AML-193 (cell line): ENCODE measurements around the gene SAT1.

Experiments
- DNase-seq, 2 experiments: peaks; one replicate each; lab custom pipeline; 2025; lab: John Stamatoyannopoulos, UW

Gene SAT1

GRCh38 chrX:23776363-23776762 lies 6.6 kb upstream of the SAT1 start:
- DNase-seq: no peak

- DNase-seq: no peak
Observed at GRCh38 chrX:23779025-23779424, 3.9 kb upstream of the SAT1 start.

DNA sequence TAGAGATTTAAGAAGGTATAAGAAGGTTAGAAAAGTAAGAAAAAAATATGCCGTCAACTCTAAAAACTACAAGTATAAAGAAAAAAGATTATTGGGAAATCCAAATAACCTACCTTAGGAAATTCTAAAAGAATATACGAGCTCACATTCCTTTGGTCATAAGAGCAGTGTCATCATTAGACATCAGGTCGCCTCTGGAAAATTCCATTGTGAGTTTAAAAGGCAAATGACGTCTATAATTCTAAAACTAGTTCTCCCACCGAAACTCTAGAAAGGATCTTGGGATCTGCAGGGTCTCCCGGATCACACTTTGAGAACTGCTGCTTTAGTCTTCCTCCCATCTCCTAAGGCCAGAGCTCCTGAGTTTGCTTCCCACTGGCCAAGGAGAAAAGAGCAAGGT lies 518 bp upstream of the SAT1 start:
- no peak for DNase-seq

- DNase-seq: no peak
Observed at GRCh38 chrX:23783589-23784469, 856 bp downstream of the SAT1 start.

GRCh38 chrX:23784470-23785331 lies 1.7 kb downstream of the SAT1 start:
- peak; percentile 71 to 74 for DNase-seq

- no peak for DNase-seq
Observed at GRCh38 chrX:23785580-23785979, 2.6 kb downstream of the SAT1 start.

- DNase-seq: no peak
Observed at GRCh38 chrX:23786268-23786815, 3.4 kb downstream of the SAT1 start.

GRCh38 chrX:23787745-23788118 lies 4.8 kb downstream of the SAT1 start:
- no peak for DNase-seq

DNA sequence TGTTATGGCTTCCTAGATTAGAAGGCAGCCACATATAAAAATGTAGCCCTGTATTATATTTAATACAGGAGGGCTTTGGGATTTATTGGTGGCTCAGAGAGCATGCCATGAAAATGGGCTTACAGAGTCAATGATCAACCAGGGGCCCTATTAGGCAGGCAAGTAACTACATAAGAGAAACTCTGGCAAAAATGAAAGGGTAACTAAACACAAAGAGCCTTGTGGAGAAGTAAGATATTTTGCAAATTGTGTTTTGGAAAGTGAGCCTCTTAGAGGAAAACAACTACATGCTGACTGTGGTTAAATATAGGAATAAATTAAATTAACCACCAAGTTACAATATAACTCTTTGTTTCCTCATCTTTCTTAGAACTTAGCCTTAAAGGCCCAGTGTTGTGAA lies 5.5 kb downstream of the SAT1 start:
- no peak for DNase-seq

DNA sequence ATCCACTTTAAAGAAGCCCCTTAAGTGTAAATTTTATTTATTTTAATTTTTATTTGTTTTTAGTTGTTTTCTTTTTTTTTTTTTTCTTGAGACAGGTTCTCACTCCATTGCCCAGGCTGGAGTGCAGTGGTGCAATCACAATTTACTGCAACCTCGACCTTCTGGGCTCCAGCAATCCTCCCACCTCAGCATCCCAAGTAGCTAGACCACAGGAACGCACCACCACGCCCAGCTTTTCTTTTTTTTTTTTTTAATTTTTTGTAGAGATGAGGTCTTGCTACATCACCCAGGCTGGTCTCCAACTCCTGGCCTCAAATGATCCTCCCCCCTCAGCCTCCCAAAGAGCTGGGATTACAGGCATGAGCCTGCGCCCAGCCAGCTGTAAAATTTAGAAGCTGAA lies 6.0 kb downstream of the SAT1 start:
- DNase-seq: no peak

DNA sequence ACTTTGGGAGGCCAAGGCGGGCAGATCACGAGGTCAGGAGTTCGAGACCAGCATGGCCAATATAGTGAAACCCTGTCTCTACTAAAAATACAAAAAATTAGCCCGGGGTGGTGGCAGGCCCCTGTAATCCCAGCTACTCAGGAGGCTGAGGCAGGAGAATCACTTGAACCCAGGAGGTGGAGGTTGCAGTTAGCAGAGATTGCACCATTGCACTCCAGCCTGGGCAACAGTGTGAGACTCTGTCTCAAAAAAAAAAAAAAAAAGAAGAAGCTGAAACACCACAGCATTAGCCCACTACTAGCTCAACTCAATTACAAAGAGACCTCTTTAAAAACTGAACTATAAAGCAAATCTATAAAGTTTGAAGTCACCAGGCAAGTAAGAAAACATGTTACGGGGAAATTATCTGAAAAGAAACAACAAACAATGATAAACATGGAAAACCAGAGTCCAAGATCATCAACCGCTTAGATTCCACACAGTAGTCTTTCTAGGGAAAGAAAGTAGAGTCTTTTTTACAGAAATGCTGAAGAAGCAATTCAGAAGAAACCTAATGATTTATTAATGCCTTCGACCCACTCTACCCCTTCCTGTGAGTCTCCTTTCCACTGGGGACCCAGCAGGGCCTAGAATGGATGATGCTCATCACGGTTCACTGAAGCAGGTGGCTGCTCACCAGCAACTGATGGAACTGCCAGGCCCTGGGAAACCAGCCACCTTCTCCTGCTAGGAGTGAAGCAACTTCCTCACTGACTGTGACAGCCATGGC lies 6.6 kb downstream of the SAT1 start:
- no peak for DNase-seq

DNA sequence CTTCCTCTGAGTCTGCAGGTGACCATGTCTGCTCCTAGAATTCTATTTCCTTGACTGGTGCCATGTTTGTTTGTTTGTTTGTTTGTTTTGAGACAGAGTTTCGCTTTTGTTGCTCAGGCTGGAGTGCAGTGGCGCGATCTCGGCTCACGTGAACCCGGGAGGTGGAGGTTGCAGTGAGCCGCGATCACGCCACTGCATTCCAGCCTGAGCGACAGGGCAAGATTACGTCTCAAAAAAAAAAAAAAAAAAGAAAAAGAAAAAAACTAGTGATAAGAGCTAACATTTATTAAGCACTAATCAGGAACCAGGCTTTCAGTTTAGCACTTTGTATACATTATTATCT lies 7.2 kb downstream of the SAT1 start:
- no peak for DNase-seq

DNA sequence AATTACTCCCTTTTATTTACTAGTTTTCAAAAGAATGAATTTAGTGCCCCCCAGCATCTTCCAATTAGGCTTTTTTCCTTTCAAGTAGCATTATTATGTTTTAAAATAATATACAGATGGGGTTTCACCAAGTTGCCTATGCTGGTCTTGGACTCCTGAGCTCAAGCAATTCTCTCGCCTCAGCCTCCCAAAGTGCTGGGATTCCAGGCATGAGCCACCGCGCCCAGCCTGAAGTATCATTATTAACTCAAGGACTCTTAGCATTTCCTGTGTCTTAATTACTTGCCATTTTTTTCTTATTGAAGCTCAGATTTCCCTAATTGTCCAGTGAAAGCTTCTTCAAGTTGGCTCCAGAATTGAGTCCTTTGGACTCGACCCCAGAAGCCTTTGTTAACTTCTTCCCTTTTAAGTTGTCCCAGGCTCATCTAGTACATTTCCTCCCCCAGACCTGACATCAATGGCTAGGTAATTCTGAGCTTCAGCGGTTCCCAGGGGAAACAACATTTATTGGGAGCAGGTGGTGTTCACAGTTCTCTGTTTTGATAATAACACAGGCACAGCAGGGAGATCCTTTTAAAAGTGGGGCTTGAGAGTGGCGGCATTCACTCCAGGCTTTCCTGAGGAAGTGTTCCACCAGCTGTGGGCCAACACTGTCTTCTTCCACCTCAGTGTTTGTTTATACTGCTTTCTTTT lies 10.0 kb downstream of the SAT1 start:
- no peak for DNase-seq

DNA sequence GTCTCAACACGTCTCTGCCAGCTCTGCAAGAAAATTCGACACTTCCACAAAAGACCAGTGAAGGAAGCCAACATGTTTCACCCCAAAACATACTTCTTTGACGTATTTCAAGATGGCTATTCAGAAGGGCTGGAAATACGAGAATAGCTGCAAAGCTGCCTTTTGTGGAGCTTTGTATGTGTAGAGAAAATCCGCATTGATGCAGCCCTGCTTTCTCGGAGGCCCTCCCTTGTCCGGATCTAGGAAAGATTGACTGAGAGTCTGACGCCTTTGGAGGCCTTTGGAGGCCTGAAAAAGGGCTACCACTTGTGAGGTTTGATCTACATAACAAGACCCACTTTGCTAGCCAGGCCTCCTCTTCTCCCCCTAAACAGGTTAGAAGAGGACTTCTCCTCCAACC lies 12.2 kb downstream of the SAT1 start:
- no peak for DNase-seq

GRCh38 chrX:23797371-23798128 lies 14.6 kb downstream of the SAT1 start:
- no peak for DNase-seq

GRCh38 chrX:23799469-23800065 lies 16.6 kb downstream of the SAT1 start:
- DNase-seq: no peak

- DNase-seq: no peak
Observed at GRCh38 chrX:23802431-23802830, 19.5 kb downstream of the SAT1 start.

DNA sequence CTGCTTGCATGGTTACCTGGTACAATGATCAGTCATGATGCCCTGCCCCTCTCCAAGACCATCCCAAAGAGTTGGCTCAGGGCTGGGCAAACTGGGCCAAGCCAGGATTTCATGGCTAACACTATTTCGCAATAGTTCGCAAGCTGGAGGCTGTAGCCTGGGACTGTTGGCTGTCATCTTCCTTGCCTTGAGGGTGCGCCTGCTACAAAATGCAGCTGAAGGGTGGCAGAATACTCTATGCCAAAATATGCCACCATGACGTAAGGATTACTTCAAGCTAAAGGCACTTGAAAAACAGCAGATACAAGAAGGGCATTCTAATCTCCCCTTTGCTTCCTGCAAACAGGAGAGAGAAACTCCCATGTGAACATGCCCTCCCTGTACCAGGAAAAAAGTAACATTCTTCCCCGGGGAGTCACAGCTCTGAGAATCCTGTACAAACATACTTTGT lies 21.0 kb downstream of the SAT1 start:
- DNase-seq: no peak

DNA sequence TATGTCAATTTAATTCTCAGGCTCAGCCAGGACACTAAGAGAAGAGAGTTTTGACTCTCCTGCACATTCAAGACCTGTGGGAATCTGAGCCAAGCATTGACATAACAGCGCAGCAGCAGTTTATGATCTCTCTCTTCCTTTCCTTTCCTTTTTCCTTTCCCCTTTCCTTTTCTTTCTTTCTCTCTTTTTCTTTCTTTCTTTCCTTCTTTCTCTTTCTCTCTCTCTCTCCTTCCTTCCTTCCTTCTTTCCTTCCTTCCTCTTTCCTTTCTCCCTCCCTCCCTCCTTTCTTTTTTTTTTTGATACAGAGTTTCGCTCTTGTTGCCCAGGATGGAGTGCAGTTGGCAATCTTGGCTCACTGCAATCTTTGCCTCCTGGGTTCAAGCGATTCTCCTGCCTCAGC lies 21.6 kb downstream of the SAT1 start:
- no peak for DNase-seq

DNA sequence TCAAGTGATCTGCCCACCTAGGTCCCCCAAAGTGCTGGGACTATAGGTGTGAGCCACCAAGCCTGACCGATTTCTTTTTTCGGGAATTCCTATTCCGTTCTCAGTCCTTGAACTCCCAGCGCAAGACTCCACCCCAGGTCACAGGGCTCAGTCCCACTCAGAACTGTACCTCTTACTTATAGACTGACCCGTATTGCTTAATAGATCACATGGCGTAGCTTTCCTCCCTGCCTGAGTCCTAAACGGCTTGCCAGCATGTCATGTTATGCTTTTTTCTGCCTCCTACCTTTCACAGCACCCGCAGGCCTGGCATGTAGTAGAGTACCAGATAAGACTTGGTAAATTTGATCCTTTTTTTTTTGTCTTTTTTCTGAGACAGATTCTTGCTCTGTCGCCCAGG lies 22.4 kb downstream of the SAT1 start:
- no peak for DNase-seq
